ENCODE results near the gene AGO3. TPM values are rescaled to one million over a fixed set of nuclear protein-coding genes. Genes with fewer than 3 reads are reported as not detected.

Gene AGO3
- polyA plus RNA-seq, 2 of the 4 experiments (the other 2 are of a cell fraction): 3.8 to 14.7 TPM

GRCh38 chr1:35883635-35884101 is 47.2 kb upstream of the AGO3 start (continued):
- no peak for TF ChIP-seq RNF2 (IDR thresholded peaks at IDR 0.05; ENCODE audit: borderline replicate concordance, low read depth)
- TF ChIP-seq, protein P1, sequence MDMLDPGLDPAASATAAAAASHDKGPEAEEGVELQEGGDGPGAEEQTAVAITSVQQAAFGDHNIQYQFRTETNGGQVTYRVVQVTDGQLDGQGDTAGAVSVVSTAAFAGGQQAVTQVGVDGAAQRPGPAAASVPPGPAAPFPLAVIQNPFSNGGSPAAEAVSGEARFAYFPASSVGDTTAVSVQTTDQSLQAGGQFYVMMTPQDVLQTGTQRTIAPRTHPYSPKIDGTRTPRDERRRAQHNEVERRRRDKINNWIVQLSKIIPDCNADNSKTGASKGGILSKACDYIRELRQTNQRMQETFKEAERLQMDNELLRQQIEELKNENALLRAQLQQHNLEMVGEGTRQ (IDR thresholded peaks at IDR 0.05): no peak
- no peak for TF ChIP-seq FOXS1 (CRISPR knock-in tag; IDR thresholded peaks at IDR 0.05)

DNA sequence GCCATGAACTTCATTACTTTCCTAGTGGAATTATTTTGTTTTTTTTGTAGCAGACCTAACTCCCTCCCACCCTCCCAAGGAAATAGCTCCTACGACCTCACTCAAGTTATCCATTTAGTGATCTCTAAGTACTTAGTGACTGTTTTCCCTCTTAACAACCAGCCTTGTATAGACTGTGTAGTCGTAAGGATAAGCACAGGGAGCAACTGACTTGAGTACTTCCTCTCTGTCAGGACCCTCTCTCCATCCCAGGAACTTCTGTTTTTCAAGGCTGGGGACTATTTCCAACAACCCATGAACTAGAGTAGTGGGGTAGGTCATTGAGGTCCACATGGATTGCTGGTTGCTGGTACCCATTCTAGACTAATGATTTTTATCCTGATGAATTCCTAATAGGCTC is 46.0 kb upstream of the AGO3 start:
- FAIRE-seq (no peak), DNase-seq (ENCODE audit: low read depth in 1 of 2, low spot score in 1 of 2) (no peak), ATAC-seq (no peak)
- H3K4me2 ChIP-seq: no peak overlapping the region
- ChIA-PET POLR2A (no interaction called here), CTCF (interaction anchor here (0.7 kb wide), 1 partner anchor 25 kb away, joined by 3 read pairs; no protein-coding TSS in a partner anchor)
- H3K4me1 ChIP-seq: peaks cover 24% of the 10 kb centered on the region; the same call in 2 of the 3 replicates
- H3K27ac ChIP-seq: no peak overlapping the region
- 81% methylated on average over 1 of the region's 2 CpGs for WGBS (ENCODE audit: missing lambda C conversion rate)
- TF ChIP-seq HMGXB4 (CRISPR knock-in tag; IDR thresholded peaks at IDR 0.05; ENCODE audit: borderline replicate concordance): no peak
- no peak for TF ChIP-seq BHLHE40 (IDR thresholded peaks at IDR 0.05; ENCODE audit: low read depth, low read length)
- no peak for TF ChIP-seq HOXB5 (CRISPR knock-in tag; IDR thresholded peaks at IDR 0.05)
- TF ChIP-seq HOXA7 (CRISPR knock-in tag; IDR thresholded peaks at IDR 0.05): no peak
- TF ChIP-seq RAD21 (conservative IDR thresholded peaks at IDR 0.05 in 1 of 2, IDR thresholded peaks at IDR 0.05 in 1 of 2): no peak
- no peak for TF ChIP-seq EHF (CRISPR knock-in tag; IDR thresholded peaks at IDR 0.05)
- no peak for TF ChIP-seq MAFK (IDR thresholded peaks at IDR 0.05; ENCODE audit: partially characterized antibody)
- no peak for TF ChIP-seq HDAC2 (IDR thresholded peaks at IDR 0.05)
- no peak for TF ChIP-seq FOSL2 (IDR thresholded peaks at IDR 0.05)
- TF ChIP-seq FOSL2 (CRISPR knock-in tag; IDR thresholded peaks at IDR 0.05): no peak
- no peak for TF ChIP-seq MAX (IDR thresholded peaks at IDR 0.05)
- no peak for TF ChIP-seq KDM5A (IDR thresholded peaks at IDR 0.05)
- TF ChIP-seq EHMT2 (IDR thresholded peaks at IDR 0.05; ENCODE audit: low read depth): no peak
- TF ChIP-seq CHD4 (IDR thresholded peaks at IDR 0.05; ENCODE audit: borderline replicate concordance): no peak
- TF ChIP-seq NPAS2 (CRISPR knock-in tag; IDR thresholded peaks at IDR 0.05; ENCODE audit: borderline replicate concordance): no peak
- no peak for TF ChIP-seq PHF8 (IDR thresholded peaks at IDR 0.05; ENCODE audit: borderline replicate concordance, low read depth)
- TF ChIP-seq ZNF302 (CRISPR knock-in tag; IDR thresholded peaks at IDR 0.05): no peak
- TF ChIP-seq ATOH8 (CRISPR knock-in tag; IDR thresholded peaks at IDR 0.05; ENCODE audit: low read depth): no peak
- TF ChIP-seq RNF2 (IDR thresholded peaks at IDR 0.05; ENCODE audit: borderline replicate concordance, low read depth): no peak
- TF ChIP-seq ZFP36 (IDR thresholded peaks at IDR 0.05; ENCODE audit: borderline replicate concordance, partially characterized antibody): no peak
- no peak for TF ChIP-seq RCOR1 (IDR thresholded peaks at IDR 0.05; ENCODE audit: low read depth, low read length)
- no peaks in the 10 kb centered on the region for H3K9me3 ChIP-seq
- H3K4me3 ChIP-seq: no peak overlapping the region
